Skeletal muscle tissue (tissue), 4 donors: Measurements from ENCODE around the gene ZNF365. TPM values are rescaled to one million over a fixed set of nuclear protein-coding genes. Genes with fewer than 3 reads are reported as not detected.

Source experiments
- H3K27ac ChIP-seq: one replicate; pipeline ENCODE4 v1.7.0; 2013; ENCODE audit warnings: mild to moderate bottlenecking, low read depth, low read length, inconsistent platforms
- H3K27me3 ChIP-seq, 3 donors: one replicate each; pipeline ENCODE4 v1.7.0; 2013; ENCODE audit warnings: low read length in 3 of 3; ENCODE audit not compliant: control insufficient read depth in 3 of 3, insufficient read depth in 3 of 3
- H3K36me3 ChIP-seq, 3 donors: one replicate each; pipeline ENCODE4 v1.7.0; 2013; ENCODE audit warnings: low read length in 3 of 3; ENCODE audit not compliant: control insufficient read depth in 3 of 3, insufficient read depth in 3 of 3
- H3K4me1 ChIP-seq, 3 donors: one replicate each; pipeline ENCODE4 v1.7.0; 2013; ENCODE audit warnings: low read length in 3 of 3, mild to moderate bottlenecking in 3 of 3; ENCODE audit not compliant: control insufficient read depth in 3 of 3, insufficient read depth in 3 of 3
- H3K4me3 ChIP-seq, 3 donors: one replicate each; pipeline ENCODE4 v1.7.0; 2013; ENCODE audit warnings: low read length in 3 of 3
- H3K9ac ChIP-seq, 3 donors: one replicate each; pipeline ENCODE4 v1.7.0; 2013; ENCODE audit warnings: low read length in 3 of 3, mild to moderate bottlenecking in 3 of 3, moderate library complexity in 2 of 3, low read depth in 1 of 3
- H3K9me3 ChIP-seq, 3 donors: one replicate each; pipeline ENCODE4 v1.7.0; 2013; ENCODE audit warnings: low read length in 3 of 3; ENCODE audit not compliant: control insufficient read depth in 3 of 3
- total RNA-seq: library from RNA; depleted of rRNA; stranded (reverse); fragments of >200 nt; gene quantifications from one replicate; pipeline ENCODE4 v1.2.3, GENCODE V29; 2014
- donor health status: Osteomylitis.

The ZNF365 gene
- total RNA-seq = under 0.01 TPM

- Histone ChIP-seq H3K36me3 (no peaks in the 10 kb centered on the region), H3K9ac (no peak within 1 kb of the TSS), H3K4me1 (peaks cover 0 to 6% (median 5%) of the 10 kb centered on the region in 3 donors), H3K27ac (no peak within 1 kb of the TSS), H3K27me3 (peaks cover 6 to 26% (median 20%) of the 10 kb centered on the region in 3 donors), H3K4me3 (peak within 1 kb of the TSS; percentile 52 to 55 (median 52)), H3K9me3 (no peaks in the 10 kb centered on the region)
Measured at GRCh38 chr10:62373995-62374861, at the start of gene ZNF365. Gene ZNF365 (plus strand): TSS chr10:62374369. CDS start chr10:62376194, 1,825 bp downstream.

- Histone ChIP-seq H3K9me3 (no peaks in the 10 kb centered on the region), H3K4me1 (no peaks in the 10 kb centered on the region), H3K4me3 (no peak overlapping the region), H3K27ac (no peak overlapping the region), H3K9ac (no peak overlapping the region), H3K36me3 (no peaks in the 10 kb centered on the region), H3K27me3 (no peaks in the 10 kb centered on the region)
Measured at GRCh38 chr10:62326176-62326575, 48.0 kb upstream of the ZNF365 start.

GRCh38 chr10:62327885-62328284, 46.3 kb upstream of the ZNF365 start:
- H3K9ac ChIP-seq = no peak overlapping the region
- no peak overlapping the region for H3K4me3 ChIP-seq
- H3K4me1 ChIP-seq = no peaks in the 10 kb centered on the region
- no peaks in the 10 kb centered on the region for H3K27me3 ChIP-seq
- H3K36me3 ChIP-seq = no peaks in the 10 kb centered on the region
- no peak overlapping the region for H3K27ac ChIP-seq
- no peaks in the 10 kb centered on the region for H3K9me3 ChIP-seq

- no peaks in the 10 kb centered on the region for H3K9me3 ChIP-seq
- no peak overlapping the region for H3K27ac ChIP-seq
- H3K9ac ChIP-seq = no peak overlapping the region
- H3K4me1 ChIP-seq = no peaks in the 10 kb centered on the region
- no peaks in the 10 kb centered on the region for H3K27me3 ChIP-seq
- no peak overlapping the region for H3K4me3 ChIP-seq
- no peaks in the 10 kb centered on the region for H3K36me3 ChIP-seq
Measured at GRCh38 chr10:62330213-62330612, 44.0 kb upstream of the ZNF365 start.

DNA sequence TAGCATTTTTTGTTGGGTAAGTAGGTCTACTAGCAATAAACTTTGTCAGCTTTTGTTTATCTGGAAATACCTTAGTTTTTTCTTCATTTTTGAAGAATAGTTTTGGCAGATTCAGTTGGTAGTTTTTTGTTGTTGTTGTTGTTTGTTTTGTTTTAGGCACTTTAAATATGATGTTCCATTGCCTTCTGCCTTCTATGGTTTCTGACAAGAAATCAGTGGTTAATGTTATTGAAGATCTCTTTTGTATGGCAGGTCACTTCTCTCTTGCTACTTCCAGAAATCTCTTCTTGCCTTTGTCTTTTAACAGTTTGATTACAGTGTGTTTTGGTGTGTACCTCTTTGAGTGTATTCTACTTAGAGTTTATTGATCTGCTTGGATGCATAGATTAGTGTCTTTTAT, 41.8 kb upstream of the ZNF365 start:
- Histone ChIP-seq H3K36me3 (no peaks in the 10 kb centered on the region), H3K4me3 (no peak overlapping the region)

DNA sequence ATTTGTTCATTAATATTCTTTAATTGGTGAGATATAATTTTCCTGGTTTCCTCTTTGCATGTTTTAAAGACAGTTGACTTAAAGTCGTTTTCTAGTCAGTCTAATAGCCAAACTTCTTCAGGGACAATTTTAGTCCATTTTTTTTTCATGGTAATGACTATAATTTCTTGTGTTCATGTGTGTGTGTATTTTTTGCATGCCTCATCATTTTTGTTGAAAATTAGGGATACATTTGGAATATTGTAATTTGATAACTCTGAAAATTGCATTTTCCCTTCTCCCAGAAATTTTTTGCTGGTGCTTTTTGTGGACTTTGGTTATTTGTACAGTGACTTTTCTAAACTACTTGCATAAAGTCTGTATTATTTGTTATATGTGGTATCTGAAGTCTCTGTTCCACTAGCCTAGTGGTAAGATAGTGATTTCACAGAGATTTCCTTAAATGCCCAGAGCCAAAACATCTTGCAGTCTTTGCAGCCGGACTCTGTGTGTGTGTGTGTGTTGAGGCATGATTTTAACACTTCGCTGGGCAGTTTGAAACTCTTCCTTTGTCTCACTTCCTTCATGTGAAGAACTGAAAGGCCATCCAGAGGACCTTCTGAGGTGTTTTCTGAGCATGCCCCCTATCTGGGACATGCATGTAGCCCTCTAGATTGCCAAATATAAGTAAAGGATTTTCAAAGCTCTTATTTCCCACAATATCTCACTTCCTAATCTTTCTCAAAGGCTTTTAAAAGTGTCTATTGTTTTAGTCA, 40.9 kb upstream of the ZNF365 start:
- no peaks in the 10 kb centered on the region for H3K4me1 ChIP-seq
- no peak overlapping the region for H3K9ac ChIP-seq

More for the DNA sequence above, 41.8 kb upstream of the ZNF365 start:
- H3K9me3 ChIP-seq = no peaks in the 10 kb centered on the region
- no peak overlapping the region for H3K27ac ChIP-seq
- no peaks in the 10 kb centered on the region for H3K27me3 ChIP-seq
- H3K9ac ChIP-seq = no peak overlapping the region
- H3K4me1 ChIP-seq = no peaks in the 10 kb centered on the region

GRCh38 chr10:62333988-62334682, 40.0 kb upstream of the ZNF365 start:
- Histone ChIP-seq H3K4me3 (no peak overlapping the region), H3K36me3 (no peaks in the 10 kb centered on the region), H3K9ac (no peak overlapping the region), H3K4me1 (no peaks in the 10 kb centered on the region), H3K9me3 (no peaks in the 10 kb centered on the region), H3K27ac (no peak overlapping the region), H3K27me3 (no peaks in the 10 kb centered on the region)

More for the DNA sequence above, 40.9 kb upstream of the ZNF365 start:
- no peak overlapping the region for H3K27ac ChIP-seq
- H3K36me3 ChIP-seq = no peaks in the 10 kb centered on the region
- H3K27me3 ChIP-seq = no peaks in the 10 kb centered on the region
- H3K9me3 ChIP-seq = no peaks in the 10 kb centered on the region
- no peak overlapping the region for H3K4me3 ChIP-seq

DNA sequence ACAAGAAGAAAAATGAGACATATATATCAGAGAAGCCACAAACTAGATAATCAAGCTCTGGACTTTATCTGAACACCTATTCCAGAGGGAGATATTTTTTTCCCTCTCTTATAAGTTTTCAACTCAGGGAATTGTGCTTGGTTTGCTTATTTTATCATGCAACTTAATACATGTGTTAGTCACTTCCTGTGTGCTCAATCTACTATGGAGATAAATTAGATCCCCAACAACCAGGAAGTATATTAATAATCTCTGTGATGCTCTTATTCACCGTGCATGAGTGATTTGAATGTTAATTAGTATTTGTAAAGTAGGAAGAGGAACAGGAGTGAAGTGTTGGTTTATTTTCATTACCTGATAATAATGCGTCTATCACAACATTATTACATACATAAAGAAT, 38.8 kb upstream of the ZNF365 start:
- no peaks in the 10 kb centered on the region for H3K4me1 ChIP-seq
- H3K9me3 ChIP-seq = no peaks in the 10 kb centered on the region
- no peak overlapping the region for H3K27ac ChIP-seq
- no peaks in the 10 kb centered on the region for H3K36me3 ChIP-seq
- no peaks in the 10 kb centered on the region for H3K27me3 ChIP-seq
- H3K9ac ChIP-seq = no peak overlapping the region
- no peak overlapping the region for H3K4me3 ChIP-seq

- no peaks in the 10 kb centered on the region for H3K27me3 ChIP-seq
- H3K9ac ChIP-seq = no peak overlapping the region
- no peaks in the 10 kb centered on the region for H3K4me1 ChIP-seq
- no peaks in the 10 kb centered on the region for H3K9me3 ChIP-seq
- no peak overlapping the region for H3K27ac ChIP-seq
- H3K36me3 ChIP-seq = no peaks in the 10 kb centered on the region
- H3K4me3 ChIP-seq = no peak overlapping the region
Measured at GRCh38 chr10:62336404-62336803, 37.8 kb upstream of the ZNF365 start.
